Neural progenitor cell (in vitro differentiated cells): ENCODE results near the gene RGSL1. TPM values are rescaled to one million over a fixed set of nuclear protein-coding genes. Genes with fewer than 3 reads are reported as not detected.

Experiments used
- DNase-seq: peaks from one replicate; pipeline ENCODE4 v3.0.0-alpha.2; 2016; ENCODE audit warnings: low spot score
- H2AFZ ChIP-seq: fragments of 200-600 bp; sonication (generic); replicated peaks from 2 replicates; pipeline ENCODE4 v1.6.1; 2016; ENCODE audit warnings: antibody characterized with exemption
- H3F3A ChIP-seq: fragments of 200-600 bp; sonication (generic); 2 replicates; pipeline ENCODE4 v1.6.1; 2016; ENCODE audit warnings: antibody characterized with exemption, low read depth
- H3K27ac ChIP-seq: fragments of 200-600 bp; sonication (generic); 2 replicates; pipeline ENCODE4 v1.5.1; 2016; ENCODE audit warnings: mild to moderate bottlenecking
- H3K27me3 ChIP-seq: fragments of 200-600 bp; sonication (generic); 2 replicates; pipeline ENCODE4 v1.6.1; 2016; ENCODE audit warnings: mild to moderate bottlenecking, moderate library complexity
- H3K36me3 ChIP-seq: fragments of 200-600 bp; sonication (generic); 2 replicates; pipeline ENCODE4 v1.5.1; 2016
- H3K4me1 ChIP-seq: fragments of 200-600 bp; sonication (generic); 2 replicates; pipeline ENCODE4 v1.6.1; 2016; ENCODE audit warnings: mixed run types
- H3K4me2 ChIP-seq: fragments of 200-600 bp; sonication (generic); 2 replicates; pipeline ENCODE4 v1.6.1; 2016
- H3K4me3 ChIP-seq: fragments of 200-600 bp; sonication (generic); 2 replicates; pipeline ENCODE4 v1.5.1; 2016
- H3K79me2 ChIP-seq: fragments of 200-600 bp; sonication (generic); 2 replicates; pipeline ENCODE4 v1.6.1; 2016; ENCODE audit warnings: low read depth
- H3K9ac ChIP-seq: fragments of 200-600 bp; sonication (generic); 2 replicates; pipeline ENCODE4 v1.6.1; 2016
- H3K9me3 ChIP-seq: fragments of 200-600 bp; sonication (generic); 2 replicates; pipeline ENCODE4 v1.5.1; 2016; ENCODE audit warnings: low read depth
- H4K20me1 ChIP-seq: fragments of 200-600 bp; sonication (generic); 2 replicates; pipeline ENCODE4 v1.6.1; 2016; ENCODE audit warnings: low read depth
- H3K27ac Mint-ChIP-seq: 3 replicates; pipeline ENCODE4 v1.8.0; 2021; ENCODE audit warnings: mixed read lengths
- H3K27me3 Mint-ChIP-seq: 2 replicates; pipeline ENCODE4 v1.8.0; 2022; ENCODE audit warnings: low read depth, mild to moderate bottlenecking, inconsistent platforms, moderate library complexity, mixed read lengths; ENCODE audit not compliant: insufficient read depth
- H3K36me3 Mint-ChIP-seq: 3 replicates; pipeline ENCODE4 v1.8.0; 2021; ENCODE audit warnings: mixed read lengths
- H3K4me1 Mint-ChIP-seq: 3 replicates; pipeline ENCODE4 v1.8.0; 2021; ENCODE audit warnings: mixed read lengths
- H3K4me3 Mint-ChIP-seq: 3 replicates; pipeline ENCODE4 v1.8.0; 2021; ENCODE audit warnings: mild to moderate bottlenecking, moderate library complexity, mixed read lengths
- H3K9me3 Mint-ChIP-seq: 3 replicates; pipeline ENCODE4 v1.8.0; 2020; ENCODE audit warnings: mixed read lengths
- EZH2 ChIP-seq: fragments of 200-600 bp; sonication (generic); IDR thresholded peaks from 2 replicates; pipeline ENCODE4 v1.6.1; 2017; ENCODE audit warnings: antibody characterized with exemption, mild to moderate bottlenecking, moderate library complexity
- EZH2phosphoT487 ChIP-seq: fragments of 200-600 bp; sonication (generic); IDR thresholded peaks from 2 replicates; pipeline ENCODE4 v1.6.1; 2017; ENCODE audit warnings: antibody characterized with exemption
- total RNA-seq: library from RNA; depleted of rRNA; stranded (reverse); fragments of >200 nt; gene quantifications from 2 replicates; pipeline ENCODE4 v1.2.3, GENCODE V29; 2015; ENCODE audit warnings: low replicate concordance
- TF ChIP-seq, protein P1 (sequence below): fragments of 200-600 bp; sonication (generic); IDR thresholded peaks from 2 replicates; pipeline ENCODE4 v1.5.1; 2017; ENCODE audit warnings: antibody characterized with exemption, mild to moderate bottlenecking

Gene RGSL1
- total RNA-seq, 1 donor from 2014 or later = not detected

- Histone ChIP-seq H3K4me3 (peak within 1 kb of the TSS; percentile 42), H3K79me2 (no peaks in the 10 kb centered on the region), H3K9me3 (no peaks in the 10 kb centered on the region), H4K20me1 (no peaks in the 10 kb centered on the region), H3K27me3 (peaks cover 35% of the 10 kb centered on the region), H3K36me3 (no peaks in the 10 kb centered on the region), H3K4me2 (peak within 1 kb of the TSS; percentile 75), H3K27ac (no peak within 1 kb of the TSS), H3F3A (peaks cover 17% of the 10 kb centered on the region), H3K4me1 (peaks cover 36% of the 10 kb centered on the region), H2AFZ (peak within 1 kb of the TSS; percentile 67), H3K9ac (no peak within 1 kb of the TSS)
- TF ChIP-seq EZH2 = no peak
- TF ChIP-seq, protein P1, sequence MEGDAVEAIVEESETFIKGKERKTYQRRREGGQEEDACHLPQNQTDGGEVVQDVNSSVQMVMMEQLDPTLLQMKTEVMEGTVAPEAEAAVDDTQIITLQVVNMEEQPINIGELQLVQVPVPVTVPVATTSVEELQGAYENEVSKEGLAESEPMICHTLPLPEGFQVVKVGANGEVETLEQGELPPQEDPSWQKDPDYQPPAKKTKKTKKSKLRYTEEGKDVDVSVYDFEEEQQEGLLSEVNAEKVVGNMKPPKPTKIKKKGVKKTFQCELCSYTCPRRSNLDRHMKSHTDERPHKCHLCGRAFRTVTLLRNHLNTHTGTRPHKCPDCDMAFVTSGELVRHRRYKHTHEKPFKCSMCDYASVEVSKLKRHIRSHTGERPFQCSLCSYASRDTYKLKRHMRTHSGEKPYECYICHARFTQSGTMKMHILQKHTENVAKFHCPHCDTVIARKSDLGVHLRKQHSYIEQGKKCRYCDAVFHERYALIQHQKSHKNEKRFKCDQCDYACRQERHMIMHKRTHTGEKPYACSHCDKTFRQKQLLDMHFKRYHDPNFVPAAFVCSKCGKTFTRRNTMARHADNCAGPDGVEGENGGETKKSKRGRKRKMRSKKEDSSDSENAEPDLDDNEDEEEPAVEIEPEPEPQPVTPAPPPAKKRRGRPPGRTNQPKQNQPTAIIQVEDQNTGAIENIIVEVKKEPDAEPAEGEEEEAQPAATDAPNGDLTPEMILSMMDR = no peak
- TF ChIP-seq EZH2phosphoT487 = no peak
- peak; percentile 92 for DNase-seq
- peak within 1 kb of the TSS; percentile 80 for H3K4me3 Mint-ChIP-seq
- H3K36me3 Mint-ChIP-seq = no peaks in the 10 kb centered on the region
- peaks cover 20% of the 10 kb centered on the region for H3K27me3 Mint-ChIP-seq
- peaks cover 40% of the 10 kb centered on the region for H3K4me1 Mint-ChIP-seq
- H3K9me3 Mint-ChIP-seq = no peaks in the 10 kb centered on the region
- H3K27ac Mint-ChIP-seq = no peak within 1 kb of the TSS
Observed at GRCh38 chr1:182604175-182605164, 154.5 kb downstream of the RGSL1 start, which contains the start of gene RGS16. RGS16 (minus strand) TSS chr1:182604389; CDS start chr1:182604259, 130 bp downstream.

DNA sequence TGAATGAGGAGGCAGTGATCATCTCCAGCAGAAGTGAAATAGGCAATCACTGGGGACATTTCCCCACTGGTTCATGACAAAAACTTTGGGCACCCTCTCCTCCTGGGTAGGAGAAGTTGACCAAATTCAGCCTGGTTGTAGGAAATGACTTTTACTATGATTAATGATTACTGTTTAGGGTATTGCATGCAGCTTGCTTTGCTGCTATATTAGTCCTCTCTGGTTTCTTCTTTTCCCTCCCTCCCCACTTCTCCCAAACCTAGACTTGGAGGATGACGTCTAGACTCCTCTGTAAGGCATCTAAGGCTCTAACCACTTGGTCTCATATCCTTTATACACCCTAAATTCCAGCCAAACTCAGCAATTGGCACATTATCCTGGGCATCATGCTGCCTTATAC, 157.6 kb downstream of the RGSL1 start:
- no peak overlapping the region for H3K4me3 Mint-ChIP-seq
- TF ChIP-seq EZH2phosphoT487 = no peak
- TF ChIP-seq, protein P1 = no peak
- TF ChIP-seq EZH2 = no peak
- Histone ChIP-seq H3K4me1 (peaks cover 46% of the 10 kb centered on the region), H2AFZ (no peak overlapping the region), H3K79me2 (no peaks in the 10 kb centered on the region), H3K27ac (no peak overlapping the region), H3K4me3 (no peak overlapping the region), H3K36me3 (no peaks in the 10 kb centered on the region), H3K9ac (no peak overlapping the region), H3K4me2 (no peak overlapping the region), H3K27me3 (peaks cover 35% of the 10 kb centered on the region), H3F3A (peaks cover 19% of the 10 kb centered on the region), H3K9me3 (no peaks in the 10 kb centered on the region), H4K20me1 (no peaks in the 10 kb centered on the region)
- H3K36me3 Mint-ChIP-seq = no peaks in the 10 kb centered on the region
- no peak overlapping the region for H3K27ac Mint-ChIP-seq
- no peaks in the 10 kb centered on the region for H3K9me3 Mint-ChIP-seq
- no peak for DNase-seq
- H3K27me3 Mint-ChIP-seq = peaks cover 28% of the 10 kb centered on the region
- peaks cover 70% of the 10 kb centered on the region for H3K4me1 Mint-ChIP-seq

DNA sequence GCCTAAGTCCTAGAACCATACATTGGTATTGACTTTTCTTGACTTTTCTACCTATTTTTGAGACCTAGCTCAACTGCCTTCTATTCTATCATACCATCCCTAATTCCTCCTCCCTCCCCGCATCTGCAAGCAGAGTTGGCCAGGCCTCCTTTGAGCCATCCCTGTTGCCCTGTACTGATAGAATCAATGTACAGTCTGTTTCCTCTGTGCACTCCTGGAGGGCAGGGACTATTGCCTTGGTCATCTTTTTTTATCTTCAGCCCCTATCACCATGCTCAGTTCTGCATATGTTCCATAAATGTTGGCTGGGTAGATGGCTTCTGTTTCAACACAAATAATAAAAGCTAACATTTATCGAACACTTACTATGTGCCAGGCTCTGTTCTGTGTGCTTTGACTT, 158.3 kb downstream of the RGSL1 start:
- Histone ChIP-seq H3F3A (peaks cover 19% of the 10 kb centered on the region), H3K9ac (no peak overlapping the region), H2AFZ (no peak overlapping the region), H3K79me2 (no peaks in the 10 kb centered on the region), H3K4me1 (peaks cover 48% of the 10 kb centered on the region), H3K4me2 (no peak overlapping the region), H4K20me1 (no peaks in the 10 kb centered on the region), H3K27ac (no peak overlapping the region), H3K27me3 (peaks cover 35% of the 10 kb centered on the region), H3K4me3 (no peak overlapping the region), H3K36me3 (no peaks in the 10 kb centered on the region), H3K9me3 (no peaks in the 10 kb centered on the region)
- no peak for DNase-seq
- Mint-ChIP-seq H3K27ac (no peak overlapping the region), H3K4me1 (peaks cover 73% of the 10 kb centered on the region), H3K36me3 (no peaks in the 10 kb centered on the region), H3K4me3 (no peak overlapping the region), H3K27me3 (peaks cover 30% of the 10 kb centered on the region), H3K9me3 (no peaks in the 10 kb centered on the region)
- TF ChIP-seq, protein P1 = no peak
- TF ChIP-seq EZH2phosphoT487 = no peak
- TF ChIP-seq EZH2 = no peak
